Lower leg skin (tissue), 3 donors: ENCODE measurements around the gene AWAT2.

ENCODE experiments used
- POLR2A ChIP-seq, 2 donors: fragments of 450-650 bp; IDR thresholded peaks; one replicate each; pipeline ENCODE4 v1.6.1; 2016 to 2017; ENCODE audit warnings: antibody characterized with exemption in 2 of 2, mild to moderate bottlenecking in 1 of 2, moderate library complexity in 1 of 2
- TF ChIP-seq, protein P1 (sequence below), 3 donors: fragments of 450-650 bp; IDR thresholded peaks; one replicate each; pipeline ENCODE4 v1.5.1; 2016; ENCODE audit warnings: antibody characterized with exemption in 3 of 3, mild to moderate bottlenecking in 3 of 3, moderate library complexity in 2 of 3

DNA sequence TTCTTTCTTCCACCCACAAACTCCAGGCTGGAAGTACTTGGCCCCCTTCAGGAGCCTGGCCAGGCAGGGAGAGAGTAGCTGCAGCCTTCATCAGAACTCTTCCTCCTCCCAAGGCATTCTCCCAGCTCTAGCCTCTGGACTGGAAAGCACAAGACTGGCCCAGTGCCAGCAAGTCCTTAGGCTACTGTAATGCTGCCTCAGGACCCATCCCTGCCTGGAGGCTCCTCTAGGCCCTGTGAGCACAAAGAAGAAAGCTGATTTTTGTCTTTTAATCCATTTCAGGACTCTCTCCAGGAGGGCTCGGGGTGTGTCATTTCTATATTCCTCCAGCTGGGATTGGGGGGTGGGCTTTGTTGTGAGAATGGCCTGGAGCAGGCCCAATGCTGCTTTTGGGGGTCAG, 10.8 kb downstream of the AWAT2 start:
- TF ChIP-seq, protein P1, sequence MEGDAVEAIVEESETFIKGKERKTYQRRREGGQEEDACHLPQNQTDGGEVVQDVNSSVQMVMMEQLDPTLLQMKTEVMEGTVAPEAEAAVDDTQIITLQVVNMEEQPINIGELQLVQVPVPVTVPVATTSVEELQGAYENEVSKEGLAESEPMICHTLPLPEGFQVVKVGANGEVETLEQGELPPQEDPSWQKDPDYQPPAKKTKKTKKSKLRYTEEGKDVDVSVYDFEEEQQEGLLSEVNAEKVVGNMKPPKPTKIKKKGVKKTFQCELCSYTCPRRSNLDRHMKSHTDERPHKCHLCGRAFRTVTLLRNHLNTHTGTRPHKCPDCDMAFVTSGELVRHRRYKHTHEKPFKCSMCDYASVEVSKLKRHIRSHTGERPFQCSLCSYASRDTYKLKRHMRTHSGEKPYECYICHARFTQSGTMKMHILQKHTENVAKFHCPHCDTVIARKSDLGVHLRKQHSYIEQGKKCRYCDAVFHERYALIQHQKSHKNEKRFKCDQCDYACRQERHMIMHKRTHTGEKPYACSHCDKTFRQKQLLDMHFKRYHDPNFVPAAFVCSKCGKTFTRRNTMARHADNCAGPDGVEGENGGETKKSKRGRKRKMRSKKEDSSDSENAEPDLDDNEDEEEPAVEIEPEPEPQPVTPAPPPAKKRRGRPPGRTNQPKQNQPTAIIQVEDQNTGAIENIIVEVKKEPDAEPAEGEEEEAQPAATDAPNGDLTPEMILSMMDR (IDR thresholded peaks at IDR 0.05), result no peak
- TF ChIP-seq POLR2A (IDR thresholded peaks at IDR 0.05), result no peak
